Suppressor macrophage treated with lipopolysaccharide for 1 hour (primary cell): ENCODE measurements around the gene TRRAP.
"Not testable (repeated sequence)": the region's sequence is repeated elsewhere in the genome, so short reads cannot be mapped to it uniquely, and the experiment has no call there.

Experiments
- DNase-seq, 3 donors: peaks; one replicate each; pipeline ENCODE4 v3.0.0-alpha.2; 2020 to 2022

The TRRAP gene

GRCh38 chr7:99033765-99034164 is 155.4 kb downstream of the TRRAP start:
- DNase-seq = no peak

GRCh38 chr7:99034932-99035722 is 156.8 kb downstream of the TRRAP start:
- no peak for DNase-seq

- no peak for DNase-seq
Measured at GRCh38 chr7:99035723-99036545, 157.6 kb downstream of the TRRAP start.

- peak in 2 of 3 donors; percentile 20 for DNase-seq
Measured at GRCh38 chr7:99036546-99037111, 158.3 kb downstream of the TRRAP start.

GRCh38 chr7:99037327-99037940 is 159.1 kb downstream of the TRRAP start:
- DNase-seq = no peak

GRCh38 chr7:99038086-99038855 is 159.9 kb downstream of the TRRAP start:
- no peak for DNase-seq

- DNase-seq = no peak
Measured at GRCh38 chr7:99039384-99039891, 161.1 kb downstream of the TRRAP start.

GRCh38 chr7:99040104-99040958 is 162.0 kb downstream of the TRRAP start:
- peak; percentile 79 to 90 (median 86) for DNase-seq

- no peak for DNase-seq
Measured at GRCh38 chr7:99041526-99041925, 163.2 kb downstream of the TRRAP start.

GRCh38 chr7:99042957-99043356 is 164.6 kb downstream of the TRRAP start:
- no peak for DNase-seq

GRCh38 chr7:99044858-99045257 is 166.5 kb downstream of the TRRAP start:
- DNase-seq = not testable (repeated sequence)

GRCh38 chr7:99046262-99046661 is 167.9 kb downstream of the TRRAP start:
- DNase-seq = not testable (repeated sequence)

GRCh38 chr7:99046722-99047121 is 168.4 kb downstream of the TRRAP start:
- no peak for DNase-seq

- no peak for DNase-seq
Measured at GRCh38 chr7:99047526-99048077, 169.3 kb downstream of the TRRAP start.

GRCh38 chr7:99050971-99051370 is 172.6 kb downstream of the TRRAP start:
- no peak for DNase-seq

GRCh38 chr7:99054781-99055180 is 176.4 kb downstream of the TRRAP start:
- no peak for DNase-seq

- DNase-seq = no peak
Measured at GRCh38 chr7:99061001-99061776, 182.9 kb downstream of the TRRAP start.
